ENCODE measurements around the gene LRP2. TPM values are rescaled to one million over a fixed set of nuclear protein-coding genes. Genes with fewer than 3 reads are reported as not detected.

Gene LRP2
- total RNA-seq, 1 donor from 2014 or later = 1.00 TPM

GRCh38 chr2:169237286-169237685, 125.0 kb downstream of the LRP2 start:
- no peaks in the 10 kb centered on the region for H4K20me1 ChIP-seq (ENCODE audit: insufficient read depth, low read length)
- no peak for DNase-seq (ENCODE audit: low read depth)
- no peak overlapping the region for H3K4me2 ChIP-seq (ENCODE audit: low read length)
- H3K4me1 Mint-ChIP-seq (ENCODE audit: low read depth, unreplicated experiment) = no peaks in the 10 kb centered on the region
- TF ChIP-seq EZH2 (IDR thresholded peaks at IDR 0.05; ENCODE audit: insufficient read depth, low read length) (no peak), CTCF (IDR thresholded peaks at IDR 0.05; ENCODE audit: insufficient read depth, low read depth, low read length) (no peak)
- peaks cover 9% of the 10 kb centered on the region for H3K27me3 Mint-ChIP-seq (ENCODE audit: low read depth, unreplicated experiment)
- no peak for FAIRE-seq
- no peaks in the 10 kb centered on the region for H3K9me3 ChIP-seq (ENCODE audit: insufficient read depth, low read depth, low read length)
- H3K36me3 ChIP-seq (ENCODE audit: insufficient read depth, low read length) = no peaks in the 10 kb centered on the region
- no peaks in the 10 kb centered on the region for H3K4me1 ChIP-seq (ENCODE audit: insufficient read depth, low read length)
- no peak overlapping the region for H3K4me3 ChIP-seq (ENCODE audit: insufficient read depth, low read depth, low read length)
- no peak overlapping the region for H3K27ac ChIP-seq (ENCODE audit: low read depth, low read length)
- H2AFZ ChIP-seq (ENCODE audit: low read depth, low read length) = no peak overlapping the region
- H3K9me3 Mint-ChIP-seq (ENCODE audit: unreplicated experiment) = no peaks in the 10 kb centered on the region
- no peaks in the 10 kb centered on the region for H3K27me3 ChIP-seq (ENCODE audit: insufficient read depth, low read length)
- H3K36me3 Mint-ChIP-seq (ENCODE audit: low read depth, unreplicated experiment) = no peaks in the 10 kb centered on the region
- no peaks in the 10 kb centered on the region for H3K79me2 ChIP-seq (ENCODE audit: insufficient read depth, low read length)
- H3K4me3 Mint-ChIP-seq (ENCODE audit: unreplicated experiment) = no peak overlapping the region
- H3K27ac Mint-ChIP-seq (ENCODE audit: unreplicated experiment) = no peak overlapping the region
- no peak overlapping the region for H3K9ac ChIP-seq (ENCODE audit: low read length)

GRCh38 chr2:169232551-169233154, 129.7 kb downstream of the LRP2 start:
- Histone ChIP-seq H3K4me1 (ENCODE audit: insufficient read depth, low read length) (no peaks in the 10 kb centered on the region), H2AFZ (ENCODE audit: low read depth, low read length) (no peak overlapping the region), H3K27me3 (ENCODE audit: insufficient read depth, low read length) (no peaks in the 10 kb centered on the region), H4K20me1 (ENCODE audit: insufficient read depth, low read length) (no peaks in the 10 kb centered on the region), H3K27ac (ENCODE audit: low read depth, low read length) (no peak overlapping the region), H3K4me3 (ENCODE audit: insufficient read depth, low read depth, low read length) (no peak overlapping the region), H3K9me3 (ENCODE audit: insufficient read depth, low read depth, low read length) (no peaks in the 10 kb centered on the region), H3K79me2 (ENCODE audit: insufficient read depth, low read length) (no peaks in the 10 kb centered on the region), H3K9ac (ENCODE audit: low read length) (no peak overlapping the region), H3K36me3 (ENCODE audit: insufficient read depth, low read length) (no peaks in the 10 kb centered on the region), H3K4me2 (ENCODE audit: low read length) (no peak overlapping the region)
- Mint-ChIP-seq H3K27ac (ENCODE audit: unreplicated experiment) (no peak overlapping the region), H3K4me3 (ENCODE audit: unreplicated experiment) (no peak overlapping the region), H3K27me3 (ENCODE audit: low read depth, unreplicated experiment) (peaks cover 7% of the 10 kb centered on the region), H3K9me3 (ENCODE audit: unreplicated experiment) (no peaks in the 10 kb centered on the region), H3K36me3 (ENCODE audit: low read depth, unreplicated experiment) (no peaks in the 10 kb centered on the region), H3K4me1 (ENCODE audit: low read depth, unreplicated experiment) (no peaks in the 10 kb centered on the region)
- DNase-seq (ENCODE audit: low read depth) (no peak), FAIRE-seq (no peak)
- TF ChIP-seq EZH2 (IDR thresholded peaks at IDR 0.05; ENCODE audit: insufficient read depth, low read length) (no peak), CTCF (IDR thresholded peaks at IDR 0.05; ENCODE audit: insufficient read depth, low read depth, low read length) (no peak)

GRCh38 chr2:169230204-169230603, 132.1 kb downstream of the LRP2 start:
- no peaks in the 10 kb centered on the region for H3K79me2 ChIP-seq (ENCODE audit: insufficient read depth, low read length)
- Mint-ChIP-seq H3K27me3 (ENCODE audit: low read depth, unreplicated experiment) (peaks cover 7% of the 10 kb centered on the region), H3K4me1 (ENCODE audit: low read depth, unreplicated experiment) (no peaks in the 10 kb centered on the region), H3K9me3 (ENCODE audit: unreplicated experiment) (no peaks in the 10 kb centered on the region), H3K4me3 (ENCODE audit: unreplicated experiment) (no peak overlapping the region), H3K27ac (ENCODE audit: unreplicated experiment) (no peak overlapping the region), H3K36me3 (ENCODE audit: low read depth, unreplicated experiment) (no peaks in the 10 kb centered on the region)
- no peak for FAIRE-seq
- no peaks in the 10 kb centered on the region for H3K36me3 ChIP-seq (ENCODE audit: insufficient read depth, low read length)
- DNase-seq (ENCODE audit: low read depth) = no peak
- H3K9ac ChIP-seq (ENCODE audit: low read length) = no peak overlapping the region
- no peak overlapping the region for H2AFZ ChIP-seq (ENCODE audit: low read depth, low read length)
- no peaks in the 10 kb centered on the region for H3K9me3 ChIP-seq (ENCODE audit: insufficient read depth, low read depth, low read length)
- no peaks in the 10 kb centered on the region for H3K27me3 ChIP-seq (ENCODE audit: insufficient read depth, low read length)
- H3K4me1 ChIP-seq (ENCODE audit: insufficient read depth, low read length) = no peaks in the 10 kb centered on the region
- H4K20me1 ChIP-seq (ENCODE audit: insufficient read depth, low read length) = no peaks in the 10 kb centered on the region
- no peak overlapping the region for H3K4me3 ChIP-seq (ENCODE audit: insufficient read depth, low read depth, low read length)
- no peak overlapping the region for H3K27ac ChIP-seq (ENCODE audit: low read depth, low read length)
- TF ChIP-seq EZH2 (IDR thresholded peaks at IDR 0.05; ENCODE audit: insufficient read depth, low read length) = no peak
- no peak for TF ChIP-seq CTCF (IDR thresholded peaks at IDR 0.05; ENCODE audit: insufficient read depth, low read depth, low read length)
- no peak overlapping the region for H3K4me2 ChIP-seq (ENCODE audit: low read length)

Data from astrocyte (in vitro differentiated cells and primary cell).